Lower leg skin (tissue), 3 donors: ENCODE data around the gene UQCRHL.

ENCODE experiments used
- CTCF ChIP-seq, 3 donors: fragments of 450-650 bp; IDR thresholded peaks; one replicate each; pipeline ENCODE4 v1.5.1; 2016; ENCODE audit warnings: antibody characterized with exemption in 3 of 3, mild to moderate bottlenecking in 3 of 3, moderate library complexity in 2 of 3
- POLR2A ChIP-seq, 2 donors: fragments of 450-650 bp; IDR thresholded peaks; one replicate each; pipeline ENCODE4 v1.6.1; 2016 to 2017; ENCODE audit warnings: antibody characterized with exemption in 2 of 2, mild to moderate bottlenecking in 1 of 2, moderate library complexity in 1 of 2

- no peak for TF ChIP-seq CTCF (IDR thresholded peaks at IDR 0.05)
- TF ChIP-seq POLR2A (IDR thresholded peaks at IDR 0.05) = no peak
These were observed 7.3 kb downstream of the UQCRHL start for GRCh38 chr1:15799928-15800835.
